Stimulated activated CD8-positive, alpha-beta memory T cell treated with anti-CD3 and anti-CD28 coated beads, Interleukin-12 subunit alpha, Interleukin-12 subunit beta, amount 100 ng/mL, for 24 hours (primary cell): ENCODE results near the gene RBM33.
"Not testable (repeated sequence)": the region's sequence is repeated elsewhere in the genome, so short reads cannot be mapped to it uniquely, and the experiment has no call there.

Experiments
- DNase-seq: peaks from one replicate; pipeline ENCODE4 v3.0.0-alpha.2; 2020; ENCODE audit errors: extremely low read depth

The RBM33 gene, protein sequence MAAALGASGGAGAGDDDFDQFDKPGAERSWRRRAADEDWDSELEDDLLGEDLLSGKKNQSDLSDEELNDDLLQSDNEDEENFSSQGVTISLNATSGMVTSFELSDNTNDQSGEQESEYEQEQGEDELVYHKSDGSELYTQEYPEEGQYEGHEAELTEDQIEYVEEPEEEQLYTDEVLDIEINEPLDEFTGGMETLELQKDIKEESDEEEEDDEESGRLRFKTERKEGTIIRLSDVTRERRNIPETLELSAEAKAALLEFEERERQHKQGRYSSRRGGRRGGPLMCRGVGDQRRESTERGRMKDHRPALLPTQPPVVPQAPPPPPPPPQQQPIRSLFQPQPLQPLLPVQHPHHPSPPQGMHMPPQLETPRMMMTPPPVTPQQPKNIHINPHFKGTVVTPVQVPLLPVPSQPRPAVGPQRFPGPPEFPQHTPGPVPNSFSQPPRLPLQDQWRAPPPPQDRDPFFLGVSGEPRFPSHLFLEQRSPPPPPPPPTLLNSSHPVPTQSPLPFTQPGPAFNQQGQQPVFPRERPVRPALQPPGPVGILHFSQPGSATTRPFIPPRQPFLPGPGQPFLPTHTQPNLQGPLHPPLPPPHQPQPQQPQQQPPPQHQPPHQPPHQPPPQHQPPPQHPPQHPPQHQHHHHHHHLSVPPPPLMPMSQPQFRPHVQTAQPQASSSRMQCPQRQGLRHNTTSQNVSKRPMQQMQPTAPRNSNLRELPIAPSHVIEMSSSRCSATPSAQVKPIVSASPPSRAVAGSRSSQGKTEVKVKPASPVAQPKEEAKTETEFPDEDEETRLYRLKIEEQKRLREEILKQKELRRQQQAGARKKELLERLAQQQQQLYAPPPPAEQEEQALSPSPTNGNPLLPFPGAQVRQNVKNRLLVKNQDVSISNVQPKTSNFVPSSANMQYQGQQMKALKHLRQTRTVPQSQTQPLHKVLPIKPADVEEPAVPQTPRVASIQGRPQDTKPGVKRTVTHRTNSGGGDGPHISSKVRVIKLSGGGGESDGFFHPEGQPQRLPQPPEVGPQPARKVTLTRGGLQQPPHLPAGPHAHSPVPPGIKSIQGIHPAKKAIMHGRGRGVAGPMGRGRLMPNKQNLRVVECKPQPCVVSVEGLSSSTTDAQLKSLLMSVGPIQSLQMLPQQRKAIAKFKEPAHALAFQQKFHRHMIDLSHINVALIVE

DNA sequence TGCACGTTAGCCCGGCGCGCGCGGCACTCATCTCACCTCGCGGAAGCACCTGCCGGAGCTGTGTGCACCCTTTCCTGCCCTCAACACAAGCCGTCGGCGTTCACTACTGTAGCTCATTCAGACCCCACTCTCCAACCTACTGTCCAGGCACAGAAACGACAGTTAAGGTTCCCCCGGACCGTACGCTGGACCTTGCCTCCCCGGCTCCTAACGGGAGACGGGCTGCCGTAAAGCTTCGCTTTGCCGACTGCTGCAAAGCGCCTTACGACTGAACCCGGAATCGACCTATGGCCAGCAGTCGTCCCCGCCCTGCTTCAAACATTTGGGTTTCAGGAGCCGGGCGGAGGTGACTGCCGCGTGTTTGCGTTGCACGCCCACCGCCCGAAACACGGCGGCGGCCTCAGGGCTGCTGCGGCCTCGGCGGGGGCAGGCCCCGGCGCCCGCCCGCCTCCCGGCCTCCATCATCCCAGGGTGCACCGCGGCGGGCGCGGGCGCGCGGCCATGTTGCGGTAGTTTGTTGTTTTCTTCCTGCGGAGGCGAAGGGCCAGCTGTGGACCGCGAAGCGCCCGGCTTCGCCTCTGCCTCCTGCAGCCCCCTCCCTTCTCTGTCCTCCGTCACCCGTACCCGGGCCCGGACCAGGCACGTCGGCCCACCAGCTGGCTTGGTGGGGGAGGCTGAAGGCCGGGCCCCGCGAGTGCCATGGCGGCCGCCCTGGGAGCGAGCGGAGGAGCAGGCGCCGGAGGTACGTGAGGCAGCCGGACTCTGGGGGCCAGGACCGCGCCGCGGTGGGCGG, at the start of gene RBM33:
TSS of gene RBM33 (plus strand) at position 484 of the 793 bp plus-strand sequence. CDS start at position 700, 216 bp downstream.
- DNase-seq: peak; percentile 59

GRCh38 chr7:155594961-155595366, 49.5 kb upstream of the RBM33 start:
- no peak for DNase-seq

DNA sequence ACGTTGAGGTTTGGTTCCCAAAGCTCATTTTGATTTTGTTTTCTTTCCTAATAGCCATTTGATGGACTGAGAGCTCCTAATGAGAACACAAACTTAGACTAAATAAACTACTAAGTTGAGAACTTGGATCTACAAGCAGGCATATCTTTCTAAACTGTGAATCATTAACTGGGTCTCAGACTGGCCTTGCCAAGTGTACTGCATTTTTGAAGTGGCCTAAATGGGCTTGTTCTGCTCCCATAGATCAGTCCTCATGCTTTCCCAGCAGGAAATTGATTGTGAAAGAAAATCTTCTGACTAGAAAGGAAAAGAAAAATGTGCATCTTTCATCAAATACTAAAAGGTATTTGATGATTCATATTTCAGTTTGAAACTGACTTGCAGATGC, 46.7 kb upstream of the RBM33 start:
- DNase-seq: no peak

DNA sequence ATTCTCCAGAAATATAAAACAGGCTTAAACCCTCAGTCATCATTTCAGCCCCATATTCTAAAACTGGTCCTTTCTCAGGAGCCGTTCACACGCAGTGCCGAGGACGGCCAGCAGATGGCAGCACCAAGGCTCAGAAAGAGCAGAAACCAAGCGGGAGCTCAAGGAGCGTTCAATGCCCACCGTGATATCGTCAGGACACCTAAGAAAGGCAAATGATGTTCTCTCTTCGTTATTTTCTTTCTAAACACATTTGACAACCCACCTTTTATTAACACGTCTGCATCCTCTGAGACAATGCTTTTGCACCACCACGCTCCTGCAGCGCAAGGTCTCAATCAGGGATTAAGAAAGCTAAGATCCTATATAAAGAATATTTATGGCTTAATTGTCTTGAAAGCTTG, 45.7 kb upstream of the RBM33 start:
- DNase-seq: peak; percentile 39

- DNase-seq: no peak
Observed at GRCh38 chr7:155602156-155602555, 42.3 kb upstream of the RBM33 start.

GRCh38 chr7:155602750-155603149, 41.7 kb upstream of the RBM33 start:
- DNase-seq: no peak

DNA sequence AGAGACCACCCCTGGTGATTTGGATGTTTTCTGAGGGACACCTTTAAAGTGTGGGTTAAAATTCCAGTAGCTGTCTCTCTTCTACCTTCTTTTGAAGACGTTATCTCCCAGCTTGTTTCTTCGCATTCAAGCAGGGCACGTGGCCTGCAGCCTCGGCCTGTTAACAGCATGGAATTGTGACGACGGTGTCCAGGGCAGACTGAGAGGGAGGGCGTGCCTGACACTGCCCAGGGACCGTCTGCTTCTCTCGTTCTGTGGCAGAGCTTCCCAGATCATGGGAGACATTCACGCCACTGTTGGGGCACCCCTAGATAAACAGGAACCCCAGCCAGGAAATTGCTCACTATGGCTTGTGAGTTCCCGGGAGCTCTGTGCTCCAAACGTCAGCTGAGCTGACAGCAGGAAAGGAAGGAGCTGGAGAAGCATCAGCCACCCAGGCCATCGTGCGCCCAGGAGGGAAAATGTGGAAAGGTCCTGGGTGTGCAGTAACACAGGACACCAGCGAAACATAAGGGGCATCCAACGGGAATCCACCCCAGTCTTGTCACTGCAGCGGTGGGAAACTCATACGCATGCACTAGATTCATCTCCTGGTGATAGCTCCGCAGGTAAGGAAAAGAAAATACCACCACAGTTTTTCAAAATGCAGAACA, 41.1 kb upstream of the RBM33 start:
- DNase-seq: no peak

DNA sequence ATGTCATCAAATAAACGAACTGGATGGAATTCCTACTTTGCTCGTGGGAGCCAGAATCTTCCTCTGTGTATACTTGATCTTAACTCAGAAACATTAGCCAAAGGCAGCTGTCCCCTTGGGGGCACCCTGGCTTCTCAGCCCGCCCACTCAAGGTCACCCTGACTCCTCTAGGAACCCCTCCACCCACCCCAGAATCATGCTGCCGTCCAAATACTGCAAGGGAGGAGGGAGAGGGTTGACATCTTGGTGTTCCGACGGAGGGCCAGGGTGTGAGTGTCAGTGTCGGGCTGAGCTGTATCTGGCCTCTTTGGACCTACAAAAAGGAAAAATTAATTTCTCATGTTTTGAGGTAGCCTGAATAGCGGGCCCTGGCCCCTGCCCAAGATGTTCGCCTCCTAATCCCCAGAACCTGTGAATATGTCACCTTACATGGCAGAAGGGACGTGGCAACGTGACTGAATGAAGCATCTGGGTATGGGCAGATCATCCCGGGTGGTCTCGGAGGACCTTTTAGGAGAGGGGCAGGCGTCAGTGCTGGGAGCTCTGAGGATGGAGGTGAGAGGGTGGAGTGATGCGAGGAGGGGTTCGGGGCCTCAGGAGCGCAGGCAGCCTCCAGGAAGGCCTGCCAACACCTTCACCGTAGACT, 40.5 kb upstream of the RBM33 start:
- no peak for DNase-seq

DNA sequence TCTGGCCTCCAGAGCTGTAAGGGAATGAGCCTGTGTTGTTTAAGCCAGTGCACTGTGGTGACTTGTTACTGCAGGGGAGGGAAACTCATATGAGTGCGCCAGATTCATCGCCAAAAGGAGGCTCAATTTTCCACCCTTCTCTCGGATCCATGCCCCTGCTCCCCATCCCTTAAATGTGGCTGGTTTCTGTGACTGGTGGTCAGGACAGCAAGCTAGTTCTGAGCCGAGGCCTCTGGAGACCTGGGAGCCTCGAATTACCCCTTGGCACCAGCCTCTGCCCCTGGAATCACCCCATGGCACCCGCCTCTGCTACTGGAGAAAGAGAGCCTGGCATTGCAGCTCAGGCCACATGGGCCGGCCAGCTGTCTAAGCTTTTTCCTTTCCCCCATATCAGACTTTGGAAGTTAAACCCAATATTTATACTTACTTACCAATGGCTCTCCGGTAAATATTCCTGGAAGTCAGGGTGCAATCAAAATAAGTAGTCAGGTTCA, 39.9 kb upstream of the RBM33 start:
- DNase-seq: no peak

DNA sequence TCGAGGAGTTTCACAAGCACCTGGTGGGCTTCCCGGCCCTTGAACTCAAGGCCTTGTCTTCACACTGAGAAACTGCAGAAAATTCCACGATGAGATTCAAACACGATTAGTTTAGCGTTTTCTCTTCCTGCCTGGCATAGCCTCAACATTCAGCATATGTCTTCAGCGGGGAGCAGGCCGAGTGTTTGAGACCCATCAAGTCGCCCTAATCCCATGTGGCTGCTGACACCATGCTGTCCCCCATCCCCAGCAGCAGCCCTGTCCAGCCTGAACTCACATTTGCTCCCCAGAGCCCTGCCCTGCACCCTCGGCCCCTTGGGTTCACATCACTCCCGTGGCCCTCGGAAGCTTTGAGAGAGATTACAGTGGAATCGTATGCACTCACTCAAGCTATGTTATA, 35.3 kb upstream of the RBM33 start:
- no peak for DNase-seq

DNA sequence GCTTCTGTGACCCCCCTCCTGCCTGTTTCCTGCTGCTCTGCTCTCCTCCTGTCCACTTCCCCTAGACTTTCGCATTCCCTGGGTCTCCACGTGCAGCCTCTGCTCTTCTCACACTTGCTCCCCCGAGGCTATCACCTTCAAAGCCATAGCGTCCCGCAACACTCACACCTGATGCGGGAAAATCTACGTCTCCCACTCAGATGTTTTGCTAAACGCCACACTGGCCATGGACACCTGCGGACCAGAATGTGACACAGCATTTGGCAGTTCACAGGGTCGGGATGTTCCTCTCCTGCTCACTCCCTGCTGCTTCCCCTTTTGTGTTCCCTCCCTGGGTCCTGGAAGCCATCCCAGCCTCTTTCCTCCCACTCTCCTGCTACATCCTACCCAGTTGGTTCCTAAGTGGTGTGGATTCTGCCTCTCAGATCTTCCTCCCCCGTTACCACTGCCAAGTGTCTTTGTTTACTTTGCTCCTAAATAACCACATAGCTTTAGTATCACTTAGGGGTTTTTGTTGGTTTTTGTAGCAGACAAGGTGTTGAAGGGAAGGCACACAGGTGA, 33.7 kb upstream of the RBM33 start:
- DNase-seq: no peak

DNA sequence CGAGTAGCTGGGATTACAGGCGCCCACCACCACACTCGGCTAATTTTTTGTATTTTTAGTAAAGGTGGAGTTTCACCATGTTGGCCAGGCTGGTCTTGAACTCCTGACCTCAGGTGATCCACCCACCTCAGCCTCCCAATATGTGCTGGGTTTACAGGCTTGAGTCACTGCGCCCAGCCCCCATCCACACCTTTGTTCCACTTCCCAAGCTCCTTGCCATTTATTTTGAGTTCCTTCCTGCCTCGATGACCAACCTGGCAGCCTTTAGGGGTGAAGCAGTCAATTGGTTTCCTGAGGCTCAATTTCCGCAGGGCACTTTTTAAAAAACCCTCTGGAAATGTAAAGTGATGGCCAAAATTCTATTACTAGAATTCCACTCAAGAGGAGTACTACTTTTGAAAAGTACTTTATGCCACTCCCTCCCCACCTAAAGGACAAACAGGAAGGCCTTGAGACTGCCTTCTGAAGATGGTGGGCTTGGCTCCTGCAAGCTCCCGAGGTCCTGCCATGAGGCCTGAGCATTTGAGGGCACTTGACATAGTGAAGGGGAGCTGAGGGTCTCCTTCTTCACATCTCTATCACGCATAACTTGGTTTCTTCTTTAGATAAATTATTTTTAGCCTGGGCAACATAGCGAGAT, 32.5 kb upstream of the RBM33 start:
- no peak for DNase-seq

- no peak for DNase-seq
Observed at GRCh38 chr7:155612658-155613057, 31.8 kb upstream of the RBM33 start.

- DNase-seq: not testable (repeated sequence)
Observed at GRCh38 chr7:155615085-155615484, 29.4 kb upstream of the RBM33 start.

DNA sequence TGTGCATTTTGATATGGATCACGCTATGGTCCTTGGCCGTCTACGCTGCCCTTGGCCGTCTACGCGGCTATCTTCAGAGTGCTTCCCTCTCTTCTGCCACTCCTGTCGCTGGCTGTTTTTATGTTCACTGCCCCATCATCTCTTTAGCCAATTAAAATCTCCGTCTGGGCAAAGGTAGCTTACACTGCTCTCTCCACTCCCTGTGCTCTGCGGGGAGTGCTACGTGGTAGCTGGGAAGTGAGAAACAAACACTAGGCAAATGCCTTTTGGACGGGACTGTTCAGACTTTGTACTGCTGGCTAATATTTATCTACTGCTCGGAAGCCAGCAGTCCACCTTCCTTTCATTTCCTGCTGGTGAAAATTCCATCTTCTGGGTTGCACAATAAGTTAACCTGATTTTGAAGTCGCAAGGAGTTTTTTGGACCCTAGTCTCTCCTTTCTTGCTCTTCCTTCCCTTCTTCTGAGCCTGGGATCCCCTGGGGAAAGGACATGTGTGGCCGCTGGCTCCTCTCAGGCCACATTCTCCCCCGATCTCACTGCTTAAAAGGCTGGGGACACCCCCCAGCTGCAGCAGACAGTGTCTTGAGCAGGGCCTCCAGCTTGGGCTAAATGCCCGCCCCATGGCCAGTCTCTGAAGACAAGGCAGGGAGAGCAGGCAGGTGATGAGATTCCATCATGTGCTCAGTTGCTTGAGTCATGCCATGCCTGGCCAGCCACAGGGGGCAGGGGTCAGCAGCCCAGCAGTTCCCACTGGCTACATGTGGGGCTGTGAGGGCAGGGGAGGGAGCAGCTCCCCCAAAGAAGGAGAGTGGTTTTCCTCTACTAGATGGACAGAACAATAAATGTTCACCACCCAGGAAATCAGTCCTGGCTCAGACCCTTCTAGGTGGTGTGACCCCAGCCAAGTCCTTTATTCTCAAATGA, 25.5 kb upstream of the RBM33 start:
- DNase-seq: no peak

GRCh38 chr7:155619634-155620271, 24.7 kb upstream of the RBM33 start:
- DNase-seq: no peak

DNA sequence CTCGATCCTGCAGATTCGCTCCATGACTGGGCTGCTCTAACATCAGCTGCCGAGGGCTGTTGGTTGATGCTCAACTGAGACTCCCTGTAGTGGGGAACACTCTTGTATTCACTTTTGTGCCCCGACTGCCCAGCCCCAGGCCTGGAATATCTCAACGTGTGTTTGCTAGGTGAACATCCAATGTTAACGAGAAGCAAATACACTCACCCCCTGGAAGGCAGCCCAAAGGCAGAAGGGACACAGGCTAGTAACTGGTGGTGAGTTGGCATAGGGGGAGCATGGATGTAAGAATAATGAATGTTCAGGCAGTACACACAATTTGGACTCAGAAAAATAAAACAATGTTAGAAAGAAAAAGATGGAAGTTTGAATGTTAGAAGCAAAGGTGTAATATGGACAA, 24.0 kb upstream of the RBM33 start:
- DNase-seq: no peak
